A204.1 (cell line): ENCODE measurements around the gene GPR39.

Source experiments
- FAIRE-seq: peaks from 2 replicates; lab custom pipeline; 2012; peaks lifted over from hg19 to GRCh38; lab: Jason Lieb, UNC

GPR39 gene

GRCh38 chr2:132567682-132568081 is 151.1 kb downstream of the GPR39 start:
- no peak for FAIRE-seq

GRCh38 chr2:132568656-132569055 is 152.1 kb downstream of the GPR39 start:
- FAIRE-seq: no peak

- no peak for FAIRE-seq
These were observed 156.9 kb downstream of the GPR39 start for GRCh38 chr2:132573444-132574007.

- FAIRE-seq: no peak
These were observed 161.1 kb downstream of the GPR39 start for GRCh38 chr2:132577686-132578085.

GRCh38 chr2:132581591-132581990 is 165.0 kb downstream of the GPR39 start:
- FAIRE-seq: no peak

- FAIRE-seq: no peak
These were observed 165.6 kb downstream of the GPR39 start for GRCh38 chr2:132581991-132582738.

GRCh38 chr2:132583666-132584360 is 167.2 kb downstream of the GPR39 start:
- FAIRE-seq: no peak

DNA sequence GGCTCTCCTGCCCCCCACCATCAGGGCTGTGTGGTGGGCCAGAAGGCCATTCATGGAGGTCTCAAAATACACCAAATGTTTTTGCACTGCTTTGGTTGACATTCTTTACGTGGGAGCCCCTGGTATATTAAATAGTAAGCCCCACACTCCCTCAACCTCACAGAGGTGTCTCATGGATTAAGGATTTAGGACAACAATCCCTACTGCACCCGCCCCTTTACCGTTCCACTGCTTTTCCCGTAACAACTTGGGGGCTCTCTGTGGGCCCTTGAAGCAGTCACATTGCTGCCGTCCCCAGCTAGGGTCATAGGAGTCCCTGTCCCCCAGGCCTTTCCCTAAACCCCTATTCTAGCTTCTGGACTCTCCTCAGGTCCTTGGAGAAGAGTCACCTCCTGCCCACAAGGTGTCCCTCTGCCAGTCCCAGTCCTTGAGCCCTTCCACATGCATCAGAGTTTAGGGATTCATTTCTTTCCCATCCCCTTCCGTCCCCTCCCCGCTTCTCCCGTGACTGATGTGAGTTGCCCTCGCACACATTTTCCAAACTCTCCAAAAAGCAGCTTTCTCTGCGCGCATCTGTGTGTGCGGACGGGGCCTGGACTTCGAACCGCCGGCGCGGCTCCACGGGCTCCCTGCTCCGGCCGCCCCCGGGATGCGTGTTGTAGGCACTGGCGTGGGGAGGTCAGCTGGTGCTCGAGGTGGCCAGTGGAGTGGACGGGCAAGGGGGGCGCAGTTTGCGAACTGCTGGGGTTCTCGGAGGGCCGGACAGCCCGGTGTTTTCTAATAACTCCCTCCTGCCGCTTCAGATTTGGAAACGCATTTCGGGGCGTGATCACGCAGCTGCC is 168.6 kb downstream of the GPR39 start:
- FAIRE-seq: no peak

DNA sequence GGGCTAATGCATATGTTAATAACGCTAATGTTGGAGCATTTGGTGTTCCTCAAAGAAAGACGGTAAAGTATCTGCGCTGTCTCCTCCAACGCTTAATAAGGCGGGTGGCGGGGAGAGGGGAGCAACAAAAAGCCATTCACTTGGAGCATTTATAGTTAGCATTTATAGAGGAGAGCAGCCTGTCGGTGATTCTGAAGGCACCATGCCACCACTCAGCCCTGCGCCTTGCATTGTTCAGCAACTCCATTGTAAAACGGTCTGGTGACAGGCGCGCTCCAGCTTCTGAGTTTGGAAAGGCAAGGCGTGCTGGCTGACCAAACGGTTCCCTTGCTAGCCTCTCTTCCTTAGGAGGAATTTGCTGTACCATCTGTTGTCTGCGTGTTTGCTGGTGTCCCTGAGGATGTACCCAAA is 169.5 kb downstream of the GPR39 start:
- FAIRE-seq: no peak

GRCh38 chr2:132586835-132587234 is 170.2 kb downstream of the GPR39 start:
- FAIRE-seq: no peak

DNA sequence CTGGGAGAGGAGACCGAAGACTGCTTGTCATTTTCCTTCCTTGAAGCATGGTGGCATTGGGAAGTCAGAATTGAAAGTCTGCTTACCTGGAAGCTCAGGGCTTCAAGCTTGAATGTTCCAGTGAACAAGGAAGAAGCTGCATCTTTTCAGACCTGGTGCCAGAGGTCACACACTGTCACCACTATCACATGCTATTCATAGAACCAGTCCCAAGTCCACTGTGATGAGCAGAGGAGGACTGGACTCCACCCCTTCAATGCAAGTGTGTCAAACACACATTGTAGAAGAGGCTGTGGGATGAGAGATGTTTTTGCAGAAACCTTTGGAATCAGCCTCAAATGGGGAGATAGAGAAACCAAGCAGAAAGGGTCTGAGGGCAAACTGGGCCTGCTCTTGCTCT is 172.0 kb downstream of the GPR39 start:
- no peak for FAIRE-seq

DNA sequence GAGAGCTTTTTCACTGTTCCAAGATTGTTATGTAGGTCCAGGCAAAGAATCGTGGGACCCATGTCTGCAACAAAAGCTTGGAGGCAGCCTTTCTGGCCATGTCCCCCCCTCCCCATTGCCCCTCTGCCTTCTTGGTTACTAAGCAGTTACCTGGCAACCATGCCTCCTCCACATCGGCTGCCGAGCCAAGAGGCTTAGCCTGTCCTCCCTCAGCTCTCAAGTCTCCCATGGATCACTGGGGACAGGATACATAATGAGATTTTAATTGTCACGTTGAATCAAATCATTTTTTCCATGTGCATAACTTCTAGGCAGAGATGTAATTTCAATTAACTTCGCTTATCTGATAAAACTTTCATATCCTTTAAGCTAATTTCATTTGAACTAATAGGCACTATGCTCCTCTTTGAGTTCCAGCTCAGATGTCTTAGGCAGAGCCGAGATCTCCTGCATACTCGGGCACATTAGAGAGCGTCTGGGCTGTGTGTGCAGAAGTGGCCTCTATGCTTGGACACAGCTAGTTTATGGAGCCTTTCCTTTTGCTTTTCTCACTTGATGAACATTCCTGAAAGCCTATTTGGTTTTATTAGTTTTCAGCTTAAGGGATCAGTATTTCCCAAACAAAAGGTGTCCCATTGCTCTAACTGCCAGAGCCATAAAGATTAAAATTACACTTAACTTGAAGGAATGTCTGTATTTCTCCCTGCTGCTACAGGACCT is 172.7 kb downstream of the GPR39 start:
- FAIRE-seq: no peak

DNA sequence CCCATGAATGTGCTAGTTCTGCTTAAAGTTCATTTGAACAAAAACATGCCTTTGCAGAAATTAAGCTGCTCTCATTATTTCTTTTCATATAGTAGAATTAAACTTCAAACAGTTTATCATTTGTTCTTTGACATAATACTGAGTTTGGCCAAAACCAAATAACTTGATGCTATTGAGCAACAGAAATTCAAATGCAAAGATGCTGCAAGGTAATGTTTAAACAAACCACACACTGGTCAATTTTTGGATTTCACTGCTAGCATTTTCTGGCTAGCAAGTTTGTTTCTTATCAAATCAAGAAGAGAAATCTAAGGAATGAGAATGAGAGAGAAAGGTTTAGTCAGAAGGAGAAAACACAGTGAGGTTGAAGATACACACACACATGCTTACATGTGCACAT is 173.4 kb downstream of the GPR39 start:
- FAIRE-seq: no peak

GRCh38 chr2:132593171-132593570 is 176.6 kb downstream of the GPR39 start:
- FAIRE-seq: no peak

DNA sequence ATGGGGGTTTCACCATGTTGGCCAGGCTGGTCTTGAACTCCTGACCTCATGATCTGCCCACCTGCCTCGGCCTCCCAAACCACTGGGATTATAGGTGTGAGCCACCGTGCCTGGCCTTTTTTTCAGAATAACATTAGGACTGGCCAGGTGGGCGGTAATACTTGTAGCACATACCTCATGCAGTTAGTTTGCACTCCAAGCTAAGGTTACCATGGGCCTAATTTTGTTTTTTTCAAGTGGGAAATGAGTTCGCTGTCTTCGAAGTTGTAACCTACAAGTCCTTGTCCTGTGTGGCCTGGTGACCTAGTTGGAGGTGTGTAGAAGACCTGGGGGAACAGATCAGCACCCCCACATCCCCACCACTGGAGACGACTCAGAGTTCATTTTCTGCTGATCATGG is 178.6 kb downstream of the GPR39 start:
- no peak for FAIRE-seq

GRCh38 chr2:132595693-132596092 is 179.1 kb downstream of the GPR39 start:
- no peak for FAIRE-seq

DNA sequence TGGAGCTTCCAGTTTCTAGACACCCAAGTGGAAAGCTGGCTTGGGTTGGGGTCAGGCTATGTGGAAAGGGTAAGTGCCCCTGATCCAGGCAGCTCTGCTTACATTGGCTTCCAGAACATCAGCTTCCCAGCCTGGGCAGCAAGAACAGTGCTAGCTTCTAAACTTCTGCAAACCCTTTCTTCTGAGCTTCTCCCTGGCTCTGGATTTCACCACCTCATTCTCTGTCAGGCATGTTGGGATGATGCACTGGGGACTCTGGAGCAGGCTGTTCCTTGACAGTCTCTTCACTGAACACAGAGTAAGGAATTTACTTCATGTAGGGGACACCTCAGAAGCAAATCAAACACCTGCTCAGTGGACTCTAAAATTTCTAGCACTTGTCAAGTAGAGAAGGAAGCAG is 180.6 kb downstream of the GPR39 start:
- no peak for FAIRE-seq

- no peak for FAIRE-seq
These were observed 181.2 kb downstream of the GPR39 start for GRCh38 chr2:132597831-132598230.

- FAIRE-seq: no peak
These were observed 181.9 kb downstream of the GPR39 start for GRCh38 chr2:132598536-132598935.

GRCh38 chr2:132599556-132599955 is 183.0 kb downstream of the GPR39 start:
- no peak for FAIRE-seq

- no peak for FAIRE-seq
These were observed 188.0 kb downstream of the GPR39 start for GRCh38 chr2:132604561-132604960.
